Transverse colon (tissue), 4 donors: ENCODE data around the gene SMPX. TPM values are rescaled to one million over a fixed set of nuclear protein-coding genes. Genes with fewer than 3 reads are reported as not detected.

ENCODE experiments used
- DNase-seq: peaks from one replicate; pipeline ENCODE4 v3.0.0-alpha.2; 2019
- H3K27ac ChIP-seq, 4 donors: fragments of 200-600 bp; sonication (generic); 2 replicates each; pipeline ENCODE4 v1.5.1; 2016 to 2018; ENCODE audit warnings: inconsistent platforms in 4 of 4
- H3K27me3 ChIP-seq: fragments of 200-600 bp; sonication (generic); 2 replicates; pipeline ENCODE4 v1.5.1; 2017; ENCODE audit warnings: inconsistent platforms
- H3K36me3 ChIP-seq, 4 donors: fragments of 200-600 bp; sonication (generic); 2 replicates each; pipeline ENCODE4 v1.5.1; 2017 to 2019; ENCODE audit warnings: inconsistent platforms in 4 of 4
- H3K4me1 ChIP-seq, 4 donors: fragments of 200-600 bp; sonication (generic); 2 replicates each; pipeline ENCODE4 v1.5.1; 2017 to 2020; ENCODE audit warnings: inconsistent platforms in 4 of 4
- H3K4me3 ChIP-seq, 4 donors: fragments of 200-600 bp; sonication (generic); 1 replicate in 1 of 4; 2 replicates in 3 of 4; pipeline versions ENCODE4 v1.5.1 to v1.6.1; 2017 to 2019; ENCODE audit warnings: inconsistent platforms in 4 of 4
- H3K9me3 ChIP-seq, 2 donors: fragments of 200-600 bp; sonication (generic); 2 replicates each; pipeline ENCODE4 v1.5.1; 2017 to 2019; ENCODE audit warnings: inconsistent platforms in 2 of 2
- CTCF ChIP-seq, 5 experiments: fragments of 200-600 bp in 3 of 5; fragments of 450-650 bp in 2 of 5; sonication (generic) in 3 of 5; IDR thresholded peaks; 1 replicate in 2 of 5; 2 replicates in 3 of 5; pipeline ENCODE4 v1.5.1; 2016 to 2017; ENCODE audit warnings: antibody characterized with exemption in 5 of 5, inconsistent platforms in 3 of 5, mild to moderate bottlenecking in 2 of 5, moderate library complexity in 1 of 5
- EP300 ChIP-seq: sonication (generic); formaldehyde crosslinking; IDR thresholded peaks from one replicate; pipeline ENCODE4 v1.6.1; 2017; ENCODE audit warnings: antibody characterized with exemption, low read depth
- POLR2A ChIP-seq: fragments of 450-650 bp; IDR thresholded peaks from one replicate; pipeline ENCODE4 v1.6.1; 2016; ENCODE audit warnings: antibody characterized with exemption, mild to moderate bottlenecking, moderate library complexity
- POLR2AphosphoS5 ChIP-seq, 3 donors: sonication (generic); formaldehyde crosslinking; IDR thresholded peaks; one replicate each; pipeline ENCODE4 v1.6.1; 2016; ENCODE audit warnings: antibody characterized with exemption in 3 of 3
- WGBS, 2 donors: methylation state at CpG; one replicate each; pipeline ENCODE4 v1.1.5; 2018; ENCODE audit warnings: low coverage in 1 of 2; 5-methylcytosine and 5-hydroxymethylcytosine counted together
- in situ Hi-C, 4 donors: fragments of 200-750 bp; cut with MboI; loops; one replicate each; pipeline versions ENCODE4 v1.15.0 to v1.15.1; 2017; ENCODE audit warnings: low sequenced_read_pairs in 3 of 4, low pct_ligation_motif_present in 1 of 4, low pct_unique_long_range_greater_than_20kb in 1 of 4
- intact Hi-C: fragments of 100-400 bp; cut with DNase I; formaldehyde crosslinking; loops from one replicate; pipeline ENCODE4 v1.15.1; 2023; ENCODE audit warnings: low total_unique reads
- total RNA-seq, 4 donors: library from RNA; depleted of rRNA; stranded (reverse); fragments of >200 nt; gene quantifications; one replicate each; pipeline ENCODE4 v1.1.0, GENCODE V29; 2016

SMPX gene
- total RNA-seq = 1 to 10 TPM in 2 of 4 donors, not detected in 2; 1.7 to 6.1 TPM

GRCh38 chrX:21757960-21758359, at the start of gene SMPX:
SMPX (minus strand) TSS chrX:21758116; CDS start chrX:21754290, 3,826 bp downstream.
- H3K27me3 ChIP-seq = no peaks in the 10 kb centered on the region
- peak within 1 kb of the TSS in 2 of 4 donors; percentile 20 to 21 for H3K27ac ChIP-seq
- no peaks in the 10 kb centered on the region for H3K36me3 ChIP-seq
- H3K4me1 ChIP-seq = no peaks in the 10 kb centered on the region
- H3K9me3 ChIP-seq = no peaks in the 10 kb centered on the region
- TF ChIP-seq EP300 (no peak), CTCF (IDR thresholded peaks at IDR 0.05) (no peak), POLR2A (no peak), POLR2AphosphoS5 (IDR thresholded peaks at IDR 0.05) (no peak)
- intact Hi-C loops (no loop called here), in situ Hi-C loops (no loop called here)
- DNase-seq = no peak
- H3K4me3 ChIP-seq = no peak within 1 kb of the TSS
- WGBS, 2 donors = 72% methylated on average over 12 of the region's 12 CpGs; no CpG with 5 or more reads in 1 of the 2 donors

- Histone ChIP-seq H3K9me3 (no peaks in the 10 kb centered on the region), H3K4me1 (no peaks in the 10 kb centered on the region), H3K4me3 (no peak overlapping the region), H3K27me3 (no peaks in the 10 kb centered on the region), H3K27ac (no peak overlapping the region), H3K36me3 (no peaks in the 10 kb centered on the region)
- no peak for DNase-seq
- in situ Hi-C loops = no loop called here
- intact Hi-C loops = no loop called here
- no peak for TF ChIP-seq POLR2AphosphoS5 (IDR thresholded peaks at IDR 0.05)
- TF ChIP-seq EP300 = no peak
- no peak for TF ChIP-seq CTCF (IDR thresholded peaks at IDR 0.05)
- no peak for TF ChIP-seq POLR2A
Observed at GRCh38 chrX:21806691-21807090, 48.8 kb upstream of the SMPX start.

GRCh38 chrX:21802839-21803238, 44.9 kb upstream of the SMPX start:
- no peak for TF ChIP-seq POLR2A
- no peak for TF ChIP-seq CTCF (IDR thresholded peaks at IDR 0.05)
- TF ChIP-seq POLR2AphosphoS5 (IDR thresholded peaks at IDR 0.05) = no peak
- TF ChIP-seq EP300 = no peak
- Histone ChIP-seq H3K27me3 (no peaks in the 10 kb centered on the region), H3K36me3 (no peaks in the 10 kb centered on the region), H3K4me1 (peaks cover 0 to 4% (median 0%) of the 10 kb centered on the region in 4 donors), H3K27ac (no peak overlapping the region), H3K4me3 (no peak overlapping the region), H3K9me3 (no peaks in the 10 kb centered on the region)
- intact Hi-C loops (no loop called here), in situ Hi-C loops (no loop called here)
- no peak for DNase-seq

GRCh38 chrX:21802054-21802670, 44.2 kb upstream of the SMPX start:
- intact Hi-C loops = no loop called here
- H3K4me3 ChIP-seq = no peak overlapping the region
- peak overlapping the region in 1 of 4 donors; percentile 50 for H3K27ac ChIP-seq
- 40 to 55% methylated on average over 1 to 7 of the region's 7 CpGs for WGBS, 2 donors
- TF ChIP-seq EP300 (no peak), POLR2AphosphoS5 (IDR thresholded peaks at IDR 0.05) (peak in 2 of 3 donors; percentile 14 to 29), POLR2A (no peak), CTCF (IDR thresholded peaks at IDR 0.05) (no peak)
- DNase-seq = no peak
- H3K36me3 ChIP-seq = no peaks in the 10 kb centered on the region
- H3K4me1 ChIP-seq = peaks cover 0 to 4% (median 0%) of the 10 kb centered on the region in 4 donors
- no peaks in the 10 kb centered on the region for H3K27me3 ChIP-seq
- in situ Hi-C loops = no loop called here
- H3K9me3 ChIP-seq = no peaks in the 10 kb centered on the region
